Measurements from ENCODE around the gene DOCK2. TPM values are rescaled to one million over a fixed set of nuclear protein-coding genes. Genes with fewer than 3 reads are reported as not detected.

Gene DOCK2
- total RNA-seq, 4 donors from 2014 or later = 3.1 to 3.9 (median 3.3) TPM

DNA sequence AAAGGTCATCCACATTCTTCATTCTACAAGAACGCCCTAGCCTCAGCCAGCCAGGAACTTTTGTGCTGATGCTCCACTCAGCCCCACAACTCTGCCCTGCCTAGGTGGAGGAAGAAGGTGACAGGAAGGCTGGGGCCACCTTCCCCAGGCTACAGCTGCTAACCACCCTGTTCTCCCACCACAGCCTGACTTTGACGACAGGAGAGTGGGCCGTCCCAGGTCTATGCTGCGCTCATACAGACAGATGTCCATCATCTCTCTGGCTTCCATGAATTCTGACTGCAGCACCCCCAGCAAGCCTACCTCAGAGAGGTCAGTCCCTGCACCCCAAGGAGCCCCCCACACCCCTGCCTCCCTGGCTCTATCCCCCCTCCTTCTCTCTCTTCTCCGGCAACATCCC is 440.5 kb downstream of the DOCK2 start:
- H3K4me3 ChIP-seq (ENCODE audit: low read depth, poor library complexity, severe bottlenecking) = no peak overlapping the region
- DNase-seq (ENCODE audit: low spot score in 2 of 2) = no peak
- TF ChIP-seq, protein P1, sequence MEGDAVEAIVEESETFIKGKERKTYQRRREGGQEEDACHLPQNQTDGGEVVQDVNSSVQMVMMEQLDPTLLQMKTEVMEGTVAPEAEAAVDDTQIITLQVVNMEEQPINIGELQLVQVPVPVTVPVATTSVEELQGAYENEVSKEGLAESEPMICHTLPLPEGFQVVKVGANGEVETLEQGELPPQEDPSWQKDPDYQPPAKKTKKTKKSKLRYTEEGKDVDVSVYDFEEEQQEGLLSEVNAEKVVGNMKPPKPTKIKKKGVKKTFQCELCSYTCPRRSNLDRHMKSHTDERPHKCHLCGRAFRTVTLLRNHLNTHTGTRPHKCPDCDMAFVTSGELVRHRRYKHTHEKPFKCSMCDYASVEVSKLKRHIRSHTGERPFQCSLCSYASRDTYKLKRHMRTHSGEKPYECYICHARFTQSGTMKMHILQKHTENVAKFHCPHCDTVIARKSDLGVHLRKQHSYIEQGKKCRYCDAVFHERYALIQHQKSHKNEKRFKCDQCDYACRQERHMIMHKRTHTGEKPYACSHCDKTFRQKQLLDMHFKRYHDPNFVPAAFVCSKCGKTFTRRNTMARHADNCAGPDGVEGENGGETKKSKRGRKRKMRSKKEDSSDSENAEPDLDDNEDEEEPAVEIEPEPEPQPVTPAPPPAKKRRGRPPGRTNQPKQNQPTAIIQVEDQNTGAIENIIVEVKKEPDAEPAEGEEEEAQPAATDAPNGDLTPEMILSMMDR (IDR thresholded peaks at IDR 0.05) = no peak
- no peak for TF ChIP-seq POLR2A (IDR thresholded peaks at IDR 0.05)
- intact Hi-C loops (cut with DNase I; ENCODE audit: low total_unique reads) = no loop called here
- 86% methylated on average over 5 of the region's 5 CpGs for WGBS, 2 donors

DNA sequence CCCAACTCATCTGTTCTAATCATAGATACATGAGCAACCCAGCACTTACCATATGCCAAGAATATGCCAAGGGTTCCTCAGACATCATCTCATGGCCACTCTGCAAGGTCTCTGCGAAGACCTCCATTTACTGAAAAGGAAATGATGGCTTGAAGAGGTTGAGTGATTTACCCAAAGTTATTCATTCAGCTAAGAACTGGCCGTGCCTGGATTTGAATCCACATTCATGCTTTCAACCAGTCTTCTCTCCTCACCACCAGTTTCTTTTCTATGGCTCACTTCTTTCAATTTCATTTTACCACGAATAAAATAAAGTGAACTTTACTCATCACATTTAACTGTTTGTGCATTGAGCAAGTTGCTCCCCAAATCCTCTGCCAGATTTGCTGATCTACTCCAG is 441.4 kb downstream of the DOCK2 start:
- 80 to 82% methylated on average over 3 of the region's 3 CpGs for WGBS, 2 donors
- TF ChIP-seq POLR2A (IDR thresholded peaks at IDR 0.05) = no peak
- TF ChIP-seq, protein P1 (IDR thresholded peaks at IDR 0.05) = no peak
- DNase-seq (ENCODE audit: low spot score in 2 of 2) = peak in 1 of 2 donors; percentile 2
- no peak overlapping the region for H3K4me3 ChIP-seq (ENCODE audit: low read depth, poor library complexity, severe bottlenecking)
- intact Hi-C loops (cut with DNase I; ENCODE audit: low total_unique reads) = no loop called here

DNA sequence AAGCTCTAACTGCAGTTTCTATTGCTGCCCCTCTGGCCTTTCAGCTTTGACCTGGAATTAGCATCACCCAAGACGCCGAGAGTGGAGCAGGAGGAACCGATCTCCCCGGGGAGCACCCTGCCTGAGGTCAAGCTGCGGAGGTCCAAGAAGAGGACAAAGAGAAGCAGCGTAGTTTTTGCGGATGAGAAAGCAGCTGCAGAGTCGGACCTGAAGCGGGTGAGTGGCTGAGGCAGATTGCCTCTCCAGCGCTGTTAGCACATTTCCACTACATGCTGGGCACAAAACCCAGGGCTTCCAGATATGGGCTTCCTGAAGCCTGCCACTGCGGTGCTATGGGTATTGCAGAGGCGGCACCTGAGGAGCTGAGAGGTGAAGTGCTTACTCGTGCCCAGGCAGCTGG is 441.9 kb downstream of the DOCK2 start:
- WGBS, 2 donors = 86% methylated on average over 13 of the region's 13 CpGs

DNA sequence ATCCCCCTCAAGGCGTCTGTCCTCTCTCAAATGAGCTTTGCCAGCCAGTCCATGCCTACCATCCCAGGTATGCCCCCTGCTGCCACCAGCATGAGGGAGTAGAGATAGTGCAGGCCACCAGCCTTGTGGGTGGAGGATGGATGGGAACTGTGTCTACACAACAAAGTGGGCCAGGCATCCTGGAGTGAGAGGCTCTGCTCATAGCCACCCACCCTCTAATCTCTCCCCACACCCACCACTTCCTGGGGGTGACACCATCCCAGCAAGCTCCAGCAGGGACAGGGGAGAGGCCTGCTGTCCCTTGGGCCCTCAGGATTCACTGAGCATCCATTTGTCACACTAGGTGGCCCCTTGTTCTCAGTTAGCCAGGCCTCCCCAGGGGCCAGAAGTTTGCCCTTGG is 443.1 kb downstream of the DOCK2 start:
- H3K4me3 ChIP-seq (ENCODE audit: low read depth, poor library complexity, severe bottlenecking) = no peak overlapping the region
- intact Hi-C loops (cut with DNase I; ENCODE audit: low total_unique reads) = no loop called here
- WGBS, 2 donors = 91 to 100% methylated on average over 1 of the region's 1 CpG
- peak in 1 of 2 donors; percentile 77 for DNase-seq (ENCODE audit: low spot score in 2 of 2)
- TF ChIP-seq, protein P1 (IDR thresholded peaks at IDR 0.05) = no peak
- TF ChIP-seq POLR2A (IDR thresholded peaks at IDR 0.05) = no peak

More for the DNA sequence above, 441.9 kb downstream of the DOCK2 start:
- TF ChIP-seq, protein P1 (IDR thresholded peaks at IDR 0.05) = no peak
- TF ChIP-seq POLR2A (IDR thresholded peaks at IDR 0.05) = no peak
- intact Hi-C loops (cut with DNase I; ENCODE audit: low total_unique reads) = no loop called here
- H3K4me3 ChIP-seq (ENCODE audit: low read depth, poor library complexity, severe bottlenecking) = no peak overlapping the region
- DNase-seq (ENCODE audit: low spot score in 2 of 2) = peak in 1 of 2 donors; percentile 53

DNA sequence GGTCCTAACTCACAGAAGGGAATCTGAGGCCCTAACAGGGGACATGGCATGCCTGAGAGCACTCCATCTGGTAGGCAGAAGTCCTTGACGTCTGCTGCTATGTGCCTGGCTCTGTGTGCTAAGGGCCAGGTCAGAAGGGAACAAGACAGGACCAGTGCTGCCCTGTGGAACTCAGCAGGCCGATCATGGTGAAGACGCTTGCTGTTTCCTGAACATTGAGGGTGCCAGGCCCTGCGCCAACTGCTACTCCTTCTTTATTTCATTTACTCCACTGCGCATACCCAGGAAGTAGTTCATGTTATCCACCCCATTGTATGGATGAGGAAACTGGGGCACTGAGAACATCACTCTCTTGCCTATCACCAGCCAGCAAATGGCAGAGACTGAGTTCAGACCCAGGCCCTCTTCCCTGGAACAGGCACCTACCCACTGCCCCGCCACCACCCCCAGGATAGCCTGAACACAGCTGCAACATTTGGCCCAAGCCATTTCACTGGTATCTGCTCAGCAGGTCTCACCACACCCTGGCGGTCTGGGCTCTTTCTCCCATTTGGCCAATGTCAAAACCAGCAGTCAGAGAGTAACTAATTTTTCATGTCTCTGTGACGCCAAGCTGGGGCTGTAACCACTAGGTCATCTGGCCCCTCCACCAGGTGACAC is 443.8 kb downstream of the DOCK2 start:
- peak in 1 of 2 donors; percentile 72 for DNase-seq (ENCODE audit: low spot score in 2 of 2)
- no peak for TF ChIP-seq POLR2A (IDR thresholded peaks at IDR 0.05)
- TF ChIP-seq, protein P1 (IDR thresholded peaks at IDR 0.05) = no peak
- 68 to 75% methylated on average over 8 of the region's 8 CpGs for WGBS, 2 donors
- H3K4me3 ChIP-seq (ENCODE audit: low read depth, poor library complexity, severe bottlenecking) = no peak overlapping the region
- intact Hi-C loops (cut with DNase I; ENCODE audit: low total_unique reads) = no loop called here

DNA sequence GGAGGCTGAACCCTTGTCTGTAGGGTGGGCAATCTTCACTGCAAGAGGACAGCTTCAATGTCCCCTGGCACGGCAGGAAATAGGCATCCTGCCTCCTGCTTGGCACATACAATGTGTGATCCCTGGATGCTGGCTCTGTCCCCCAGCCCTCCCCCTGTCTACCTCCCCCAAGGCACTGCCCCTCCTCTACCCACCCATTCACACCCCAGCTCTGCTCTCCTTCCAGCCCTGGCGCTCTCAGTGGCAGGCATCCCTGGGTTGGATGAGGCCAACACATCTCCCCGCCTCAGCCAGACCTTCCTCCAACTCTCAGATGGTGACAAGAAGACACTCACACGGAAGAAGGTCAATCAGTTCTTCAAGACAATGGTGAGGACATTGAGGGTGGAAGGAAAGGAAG is 444.5 kb downstream of the DOCK2 start:
- DNase-seq (ENCODE audit: low spot score in 2 of 2) = peak in 1 of 2 donors; percentile 52
- intact Hi-C loops (cut with DNase I; ENCODE audit: low total_unique reads) = no loop called here
- TF ChIP-seq POLR2A (IDR thresholded peaks at IDR 0.05) = no peak
- TF ChIP-seq, protein P1 (IDR thresholded peaks at IDR 0.05) = no peak
- H3K4me3 ChIP-seq (ENCODE audit: low read depth, poor library complexity, severe bottlenecking) = no peak overlapping the region
- 89 to 90% methylated on average over 4 of the region's 4 CpGs for WGBS, 2 donors

Measured in lower leg skin (tissue), 4 donors.